ENCODE measurements around the gene DCDC1. TPM values are rescaled to one million over a fixed set of nuclear protein-coding genes. Genes with fewer than 3 reads are reported as not detected.

The DCDC1 gene
- total RNA-seq, 1 donor from 2014 or later: not detected

DNA sequence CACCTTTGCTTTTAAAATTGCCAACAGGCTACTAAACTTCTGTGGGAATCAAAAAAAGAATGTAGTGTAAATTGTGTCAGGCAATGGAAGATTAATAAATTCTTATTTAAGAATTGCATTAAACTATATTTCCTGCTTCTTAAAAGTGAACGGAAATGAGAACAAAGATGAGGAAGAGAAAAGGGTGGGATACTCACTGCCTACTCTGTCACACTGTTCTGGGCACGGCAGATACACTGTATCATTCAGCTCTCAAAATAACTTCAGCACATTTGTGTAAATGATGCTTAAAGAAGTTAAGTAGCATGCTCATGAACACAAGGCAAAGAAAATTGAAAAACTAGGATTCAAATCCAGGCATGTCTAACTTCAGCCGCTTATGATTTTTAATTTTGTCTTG is 218.7 kb downstream of the DCDC1 start:
- Histone ChIP-seq H3K27me3 (ENCODE audit: control insufficient read depth in 3 of 3, insufficient read depth in 3 of 3, low read length in 3 of 3) (no peaks in the 10 kb centered on the region), H3K9me3 (ENCODE audit: control insufficient read depth in 3 of 3, low read length in 3 of 3) (no peaks in the 10 kb centered on the region), H3K4me1 (ENCODE audit: control insufficient read depth in 3 of 3, insufficient read depth in 3 of 3, low read length in 3 of 3) (no peaks in the 10 kb centered on the region), H3K27ac (ENCODE audit: low read depth, low read length) (no peak overlapping the region), H3K4me3 (ENCODE audit: low read length in 3 of 3) (no peak overlapping the region), H3K36me3 (ENCODE audit: control insufficient read depth in 3 of 3, insufficient read depth in 3 of 3, low read length in 3 of 3) (no peaks in the 10 kb centered on the region), H3K9ac (ENCODE audit: low read depth in 1 of 3, low read length in 3 of 3) (no peak overlapping the region)

DNA sequence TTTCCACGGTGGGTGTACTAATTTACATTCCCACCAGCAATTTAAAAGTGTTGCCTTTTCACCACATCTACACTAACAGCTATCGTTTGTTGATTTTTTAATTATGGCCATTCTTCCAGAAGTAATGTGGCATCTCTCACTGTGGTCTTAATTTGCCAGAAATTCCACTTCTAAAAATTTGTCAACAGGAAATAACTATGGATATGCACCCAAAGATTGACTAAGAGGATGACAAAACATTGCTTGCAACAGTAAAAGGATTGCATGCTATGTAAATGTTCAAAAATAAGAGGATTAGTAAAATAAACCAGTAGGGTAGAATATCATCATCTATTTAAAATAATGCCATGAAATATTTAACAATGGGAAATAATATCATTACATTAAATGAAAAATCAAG is 219.5 kb downstream of the DCDC1 start:
- no peak overlapping the region for H3K4me3 ChIP-seq (ENCODE audit: low read length in 3 of 3)
- no peak overlapping the region for H3K27ac ChIP-seq (ENCODE audit: low read depth, low read length)
- H3K9me3 ChIP-seq (ENCODE audit: control insufficient read depth in 3 of 3, low read length in 3 of 3): no peaks in the 10 kb centered on the region
- H3K9ac ChIP-seq (ENCODE audit: low read depth in 1 of 3, low read length in 3 of 3): no peak overlapping the region
- H3K27me3 ChIP-seq (ENCODE audit: control insufficient read depth in 3 of 3, insufficient read depth in 3 of 3, low read length in 3 of 3): no peaks in the 10 kb centered on the region
- H3K4me1 ChIP-seq (ENCODE audit: control insufficient read depth in 3 of 3, insufficient read depth in 3 of 3, low read length in 3 of 3): no peaks in the 10 kb centered on the region
- H3K36me3 ChIP-seq (ENCODE audit: control insufficient read depth in 3 of 3, insufficient read depth in 3 of 3, low read length in 3 of 3): no peaks in the 10 kb centered on the region

DNA sequence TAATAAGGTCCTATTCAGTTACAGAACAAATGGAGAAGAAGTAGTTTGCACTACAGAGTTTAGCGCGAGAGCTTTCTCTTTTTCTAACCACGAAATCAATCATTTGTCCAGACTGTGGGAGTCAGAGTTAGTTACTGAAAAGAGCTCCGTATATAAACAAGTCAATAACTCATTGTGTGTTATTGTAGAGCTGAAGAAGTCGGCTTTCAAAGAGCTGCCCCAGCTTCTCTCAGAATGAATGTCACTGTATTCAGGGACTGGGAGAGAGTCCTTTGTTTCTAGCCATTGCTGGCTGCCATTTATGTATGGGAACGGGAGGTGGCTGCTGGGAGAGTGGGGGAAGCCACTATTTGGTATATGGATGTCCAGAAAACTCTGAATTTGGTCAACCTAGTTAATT is 227.8 kb downstream of the DCDC1 start:
- Histone ChIP-seq H3K27me3 (ENCODE audit: control insufficient read depth in 3 of 3, insufficient read depth in 3 of 3, low read length in 3 of 3) (no peaks in the 10 kb centered on the region), H3K9me3 (ENCODE audit: control insufficient read depth in 3 of 3, low read length in 3 of 3) (no peaks in the 10 kb centered on the region), H3K27ac (ENCODE audit: low read depth, low read length) (no peak overlapping the region), H3K4me3 (ENCODE audit: low read length in 3 of 3) (no peak overlapping the region), H3K4me1 (ENCODE audit: control insufficient read depth in 3 of 3, insufficient read depth in 3 of 3, low read length in 3 of 3) (no peaks in the 10 kb centered on the region), H3K36me3 (ENCODE audit: control insufficient read depth in 3 of 3, insufficient read depth in 3 of 3, low read length in 3 of 3) (no peaks in the 10 kb centered on the region), H3K9ac (ENCODE audit: low read depth in 1 of 3, low read length in 3 of 3) (no peak overlapping the region)

DNA sequence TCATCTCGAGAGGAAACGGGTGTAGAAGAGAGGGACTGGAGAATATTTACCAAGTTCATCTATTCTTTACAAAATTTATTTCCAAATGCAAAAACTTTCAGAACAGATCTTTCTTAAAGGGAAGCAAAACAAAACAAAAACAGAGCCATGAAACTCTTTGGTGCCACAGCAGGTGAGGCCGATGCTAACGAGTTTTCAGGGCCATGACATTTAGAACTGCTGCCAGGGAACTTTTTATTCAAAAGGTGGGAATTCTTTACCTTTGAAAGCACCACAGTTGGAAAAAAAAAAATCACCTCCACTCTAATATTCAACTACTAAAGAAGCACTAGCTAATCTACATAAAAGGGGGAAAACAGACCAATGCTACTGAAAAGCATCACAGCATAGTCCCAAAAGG is 230.1 kb downstream of the DCDC1 start:
- Histone ChIP-seq H3K4me3 (ENCODE audit: low read length in 3 of 3) (no peak overlapping the region), H3K36me3 (ENCODE audit: control insufficient read depth in 3 of 3, insufficient read depth in 3 of 3, low read length in 3 of 3) (no peaks in the 10 kb centered on the region), H3K27me3 (ENCODE audit: control insufficient read depth in 3 of 3, insufficient read depth in 3 of 3, low read length in 3 of 3) (no peaks in the 10 kb centered on the region), H3K4me1 (ENCODE audit: control insufficient read depth in 3 of 3, insufficient read depth in 3 of 3, low read length in 3 of 3) (no peaks in the 10 kb centered on the region), H3K27ac (ENCODE audit: low read depth, low read length) (no peak overlapping the region), H3K9ac (ENCODE audit: low read depth in 1 of 3, low read length in 3 of 3) (no peak overlapping the region), H3K9me3 (ENCODE audit: control insufficient read depth in 3 of 3, low read length in 3 of 3) (no peaks in the 10 kb centered on the region)

DNA sequence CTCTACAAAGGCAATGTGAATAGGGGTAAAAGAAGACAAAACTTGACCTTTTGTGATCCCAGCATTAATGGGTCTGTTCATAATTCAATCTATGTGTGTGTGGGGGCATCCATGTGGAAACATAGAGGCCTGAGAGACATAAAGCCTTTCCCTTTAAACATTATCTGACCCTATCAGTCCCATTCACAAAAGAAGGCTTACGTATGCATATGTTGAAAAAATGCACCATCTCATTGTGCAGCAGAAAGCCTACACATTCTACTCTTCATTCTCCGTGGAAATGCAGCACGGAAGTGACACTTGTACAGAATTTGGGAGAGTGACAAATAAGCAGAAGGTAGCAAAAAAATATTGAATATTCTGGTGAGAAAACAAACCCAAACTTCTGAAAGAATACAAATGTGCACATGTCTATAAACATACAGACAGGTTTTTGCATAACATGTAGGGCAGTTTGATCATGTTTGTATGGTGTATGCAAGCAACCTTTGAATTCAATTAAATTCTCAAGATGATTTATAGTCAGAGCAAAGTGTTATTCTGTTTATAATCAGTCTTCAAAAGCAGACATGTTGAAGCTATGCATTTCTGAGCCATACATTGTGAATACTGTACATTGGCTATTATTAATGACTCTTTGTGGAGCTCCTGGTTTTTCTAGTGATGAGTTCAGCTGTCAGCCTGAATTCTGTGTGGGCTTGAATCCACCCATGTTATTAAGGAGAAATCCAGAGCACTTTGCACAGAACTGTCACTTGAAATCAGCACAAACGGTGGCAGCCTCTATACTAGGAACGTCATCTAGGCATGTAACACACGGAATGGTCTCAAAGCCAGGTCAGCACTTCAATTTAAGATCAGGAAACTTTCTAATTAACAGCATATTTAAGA is 236.8 kb downstream of the DCDC1 start:
- H3K9ac ChIP-seq (ENCODE audit: low read depth in 1 of 3, low read length in 3 of 3): no peak overlapping the region
- H3K9me3 ChIP-seq (ENCODE audit: control insufficient read depth in 3 of 3, low read length in 3 of 3): no peaks in the 10 kb centered on the region
- no peaks in the 10 kb centered on the region for H3K4me1 ChIP-seq (ENCODE audit: control insufficient read depth in 3 of 3, insufficient read depth in 3 of 3, low read length in 3 of 3)
- no peak overlapping the region for H3K27ac ChIP-seq (ENCODE audit: low read depth, low read length)
- no peak overlapping the region for H3K4me3 ChIP-seq (ENCODE audit: low read length in 3 of 3)
- H3K36me3 ChIP-seq (ENCODE audit: control insufficient read depth in 3 of 3, insufficient read depth in 3 of 3, low read length in 3 of 3): no peaks in the 10 kb centered on the region
- H3K27me3 ChIP-seq (ENCODE audit: control insufficient read depth in 3 of 3, insufficient read depth in 3 of 3, low read length in 3 of 3): no peaks in the 10 kb centered on the region

DNA sequence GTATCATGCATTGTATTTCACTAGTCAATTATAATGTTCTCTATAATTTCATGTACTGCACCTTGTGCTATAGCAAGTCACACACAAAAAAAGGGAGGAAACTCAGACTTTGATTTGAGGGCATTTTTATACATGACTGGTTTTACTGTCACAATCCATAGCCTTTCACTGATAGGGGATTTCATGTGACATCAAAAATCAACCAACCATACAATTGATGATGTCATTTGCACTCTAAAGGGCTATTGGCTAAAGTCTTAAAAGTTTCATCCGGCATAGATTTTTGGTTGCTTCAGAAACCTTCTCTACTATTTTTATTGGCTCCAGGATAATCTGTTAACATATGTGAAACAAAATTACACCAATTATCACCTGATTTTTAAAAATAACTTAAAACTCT is 237.8 kb downstream of the DCDC1 start:
- no peaks in the 10 kb centered on the region for H3K9me3 ChIP-seq (ENCODE audit: control insufficient read depth in 3 of 3, low read length in 3 of 3)
- no peaks in the 10 kb centered on the region for H3K4me1 ChIP-seq (ENCODE audit: control insufficient read depth in 3 of 3, insufficient read depth in 3 of 3, low read length in 3 of 3)
- no peak overlapping the region for H3K9ac ChIP-seq (ENCODE audit: low read depth in 1 of 3, low read length in 3 of 3)

DNA sequence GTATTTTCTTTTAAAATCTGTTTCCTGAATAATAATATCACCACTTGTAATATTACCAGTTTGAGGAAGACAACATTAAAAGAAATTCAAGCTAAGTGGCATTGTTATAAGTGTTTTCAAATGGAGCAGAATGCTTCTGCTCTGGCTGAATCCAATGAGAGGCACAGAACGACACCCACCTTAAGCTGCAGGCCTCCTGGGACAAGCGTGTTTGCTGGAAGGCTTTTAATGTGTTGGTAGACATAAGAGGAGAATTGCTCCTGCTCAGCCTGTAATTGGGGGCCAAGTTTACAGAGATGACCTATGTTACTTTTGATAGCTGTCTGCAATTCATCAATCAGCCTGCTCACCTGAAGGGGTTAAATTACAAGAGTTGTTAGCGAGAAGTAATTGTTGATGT is 242.2 kb downstream of the DCDC1 start:
- Histone ChIP-seq H3K27ac (ENCODE audit: low read depth, low read length) (no peak overlapping the region), H3K4me3 (ENCODE audit: low read length in 3 of 3) (no peak overlapping the region), H3K36me3 (ENCODE audit: control insufficient read depth in 3 of 3, insufficient read depth in 3 of 3, low read length in 3 of 3) (no peaks in the 10 kb centered on the region), H3K9me3 (ENCODE audit: control insufficient read depth in 3 of 3, low read length in 3 of 3) (peaks cover 0 to 2% (median 0%) of the 10 kb centered on the region in 3 donors), H3K27me3 (ENCODE audit: control insufficient read depth in 3 of 3, insufficient read depth in 3 of 3, low read length in 3 of 3) (no peaks in the 10 kb centered on the region), H3K4me1 (ENCODE audit: control insufficient read depth in 3 of 3, insufficient read depth in 3 of 3, low read length in 3 of 3) (no peaks in the 10 kb centered on the region), H3K9ac (ENCODE audit: low read depth in 1 of 3, low read length in 3 of 3) (no peak overlapping the region)

More for the DNA sequence above, 237.8 kb downstream of the DCDC1 start:
- no peak overlapping the region for H3K4me3 ChIP-seq (ENCODE audit: low read length in 3 of 3)
- H3K27me3 ChIP-seq (ENCODE audit: control insufficient read depth in 3 of 3, insufficient read depth in 3 of 3, low read length in 3 of 3): no peaks in the 10 kb centered on the region
- no peaks in the 10 kb centered on the region for H3K36me3 ChIP-seq (ENCODE audit: control insufficient read depth in 3 of 3, insufficient read depth in 3 of 3, low read length in 3 of 3)
- H3K27ac ChIP-seq (ENCODE audit: low read depth, low read length): no peak overlapping the region

DNA sequence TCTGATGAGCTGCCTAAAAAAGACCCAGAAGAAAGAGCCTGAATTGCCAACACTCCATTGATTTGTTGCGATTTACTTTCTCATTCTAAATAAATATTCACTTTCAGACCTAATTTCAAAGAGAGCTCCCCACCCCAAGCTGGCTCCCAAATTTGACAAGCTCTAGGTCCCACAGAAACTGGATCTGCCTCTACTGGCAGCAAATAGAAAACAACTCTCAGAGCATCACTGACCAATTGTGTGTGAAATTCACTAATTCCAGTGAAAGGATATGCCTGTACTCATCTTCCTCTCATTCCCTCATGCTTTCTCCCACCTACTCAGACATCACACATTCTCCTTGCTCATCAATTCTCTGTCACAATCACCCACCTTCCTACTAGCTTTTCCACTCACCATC is 249.1 kb downstream of the DCDC1 start:
- peaks cover 0 to 3% (median 0%) of the 10 kb centered on the region in 3 donors for H3K27me3 ChIP-seq (ENCODE audit: control insufficient read depth in 3 of 3, insufficient read depth in 3 of 3, low read length in 3 of 3)

DNA sequence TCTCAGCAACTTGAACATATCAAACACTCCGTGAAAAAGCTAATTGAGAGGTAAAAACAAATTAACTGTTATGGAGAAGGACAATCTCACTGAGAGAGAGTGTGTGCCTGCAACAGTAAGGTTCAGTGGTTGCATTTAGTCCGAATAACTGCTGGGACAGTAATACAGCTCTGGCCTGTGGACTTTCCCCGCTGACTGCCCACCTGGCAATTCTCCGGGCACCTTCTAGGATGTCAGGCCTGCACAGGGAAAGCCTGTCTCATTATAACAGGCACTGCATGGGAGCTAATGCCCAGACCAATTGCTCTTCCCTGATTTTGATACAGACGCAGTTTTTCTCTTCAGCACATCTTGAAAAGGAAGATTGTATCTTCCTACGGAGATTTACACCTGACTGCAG is 251.0 kb downstream of the DCDC1 start:
- no peak overlapping the region for H3K27ac ChIP-seq (ENCODE audit: low read depth, low read length)
- H3K4me3 ChIP-seq (ENCODE audit: low read length in 3 of 3): no peak overlapping the region
- H3K9ac ChIP-seq (ENCODE audit: low read depth in 1 of 3, low read length in 3 of 3): no peak overlapping the region
- no peaks in the 10 kb centered on the region for H3K4me1 ChIP-seq (ENCODE audit: control insufficient read depth in 3 of 3, insufficient read depth in 3 of 3, low read length in 3 of 3)
- no peaks in the 10 kb centered on the region for H3K36me3 ChIP-seq (ENCODE audit: control insufficient read depth in 3 of 3, insufficient read depth in 3 of 3, low read length in 3 of 3)
- H3K27me3 ChIP-seq (ENCODE audit: control insufficient read depth in 3 of 3, insufficient read depth in 3 of 3, low read length in 3 of 3): peaks cover 0 to 3% (median 0%) of the 10 kb centered on the region in 3 donors
- no peaks in the 10 kb centered on the region for H3K9me3 ChIP-seq (ENCODE audit: control insufficient read depth in 3 of 3, low read length in 3 of 3)

More for the DNA sequence above, 249.1 kb downstream of the DCDC1 start:
- H3K27ac ChIP-seq (ENCODE audit: low read depth, low read length): no peak overlapping the region
- H3K9me3 ChIP-seq (ENCODE audit: control insufficient read depth in 3 of 3, low read length in 3 of 3): peaks cover 0 to 1% (median 0%) of the 10 kb centered on the region in 3 donors
- H3K9ac ChIP-seq (ENCODE audit: low read depth in 1 of 3, low read length in 3 of 3): no peak overlapping the region
- no peaks in the 10 kb centered on the region for H3K36me3 ChIP-seq (ENCODE audit: control insufficient read depth in 3 of 3, insufficient read depth in 3 of 3, low read length in 3 of 3)
- H3K4me3 ChIP-seq (ENCODE audit: low read length in 3 of 3): no peak overlapping the region
- no peaks in the 10 kb centered on the region for H3K4me1 ChIP-seq (ENCODE audit: control insufficient read depth in 3 of 3, insufficient read depth in 3 of 3, low read length in 3 of 3)

DNA sequence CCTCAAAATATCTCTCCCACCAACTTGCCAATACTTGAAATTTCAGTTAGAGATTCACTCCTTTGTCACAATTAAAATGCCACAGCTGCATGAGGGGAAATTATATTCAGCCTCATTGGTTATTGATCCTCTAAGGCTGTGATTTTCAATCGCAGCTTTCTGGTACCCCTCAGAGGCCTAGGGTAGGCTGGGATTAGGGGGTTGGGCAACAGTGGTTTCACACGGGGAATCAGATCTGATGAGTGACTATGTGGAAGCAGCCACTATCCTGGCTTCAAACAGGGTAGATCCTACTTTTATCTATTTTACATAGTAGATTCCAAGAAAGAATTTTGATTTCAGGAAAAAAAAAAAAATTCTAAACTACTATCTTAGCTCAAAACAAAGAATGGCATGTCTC is 252.5 kb downstream of the DCDC1 start:
- Histone ChIP-seq H3K4me3 (ENCODE audit: low read length in 3 of 3) (no peak overlapping the region), H3K4me1 (ENCODE audit: control insufficient read depth in 3 of 3, insufficient read depth in 3 of 3, low read length in 3 of 3) (no peaks in the 10 kb centered on the region), H3K9ac (ENCODE audit: low read depth in 1 of 3, low read length in 3 of 3) (no peak overlapping the region), H3K27ac (ENCODE audit: low read depth, low read length) (no peak overlapping the region), H3K36me3 (ENCODE audit: control insufficient read depth in 3 of 3, insufficient read depth in 3 of 3, low read length in 3 of 3) (no peaks in the 10 kb centered on the region), H3K27me3 (ENCODE audit: control insufficient read depth in 3 of 3, insufficient read depth in 3 of 3, low read length in 3 of 3) (peaks cover 0 to 3% (median 0%) of the 10 kb centered on the region in 3 donors), H3K9me3 (ENCODE audit: control insufficient read depth in 3 of 3, low read length in 3 of 3) (no peaks in the 10 kb centered on the region)

Measured in skeletal muscle tissue (tissue), 4 donors.